Fibroblast of the aortic adventitia (primary cell): ENCODE measurements around the gene KLF7. TPM values are rescaled to one million over a fixed set of nuclear protein-coding genes. Genes with fewer than 3 reads are reported as not detected.

Experiments used
- DNase-seq: peaks from one replicate; pipeline ENCODE4 v3.0.0-alpha.2; 2010; ENCODE audit warnings: low read depth
- H3K4me3 ChIP-seq: 2 replicates; pipeline ENCODE4 v1.5.1; 2011; ENCODE audit warnings: low read depth, mild to moderate bottlenecking, control low read depth, low read length, moderate library complexity
- total RNA-seq: library from RNA; depleted of rRNA; stranded (reverse); fragments of >200 nt; gene quantifications from 2 replicates; pipeline ENCODE4 v1.2.3, GENCODE V29; 2012; ENCODE audit warnings: low replicate concordance
- TF ChIP-seq, protein P1 (sequence below): IDR thresholded peaks from 2 replicates; pipeline ENCODE4 v1.5.1; 2011; ENCODE audit warnings: mild to moderate bottlenecking, low read length, control low read depth, inconsistent platforms; ENCODE audit not compliant: insufficient read depth

KLF7 gene
- total RNA-seq, 1 donor, result 38.5 TPM

GRCh38 chr2:207122651-207123334 lies 43.0 kb downstream of the KLF7 start:
- no peak for DNase-seq
- TF ChIP-seq, protein P1, sequence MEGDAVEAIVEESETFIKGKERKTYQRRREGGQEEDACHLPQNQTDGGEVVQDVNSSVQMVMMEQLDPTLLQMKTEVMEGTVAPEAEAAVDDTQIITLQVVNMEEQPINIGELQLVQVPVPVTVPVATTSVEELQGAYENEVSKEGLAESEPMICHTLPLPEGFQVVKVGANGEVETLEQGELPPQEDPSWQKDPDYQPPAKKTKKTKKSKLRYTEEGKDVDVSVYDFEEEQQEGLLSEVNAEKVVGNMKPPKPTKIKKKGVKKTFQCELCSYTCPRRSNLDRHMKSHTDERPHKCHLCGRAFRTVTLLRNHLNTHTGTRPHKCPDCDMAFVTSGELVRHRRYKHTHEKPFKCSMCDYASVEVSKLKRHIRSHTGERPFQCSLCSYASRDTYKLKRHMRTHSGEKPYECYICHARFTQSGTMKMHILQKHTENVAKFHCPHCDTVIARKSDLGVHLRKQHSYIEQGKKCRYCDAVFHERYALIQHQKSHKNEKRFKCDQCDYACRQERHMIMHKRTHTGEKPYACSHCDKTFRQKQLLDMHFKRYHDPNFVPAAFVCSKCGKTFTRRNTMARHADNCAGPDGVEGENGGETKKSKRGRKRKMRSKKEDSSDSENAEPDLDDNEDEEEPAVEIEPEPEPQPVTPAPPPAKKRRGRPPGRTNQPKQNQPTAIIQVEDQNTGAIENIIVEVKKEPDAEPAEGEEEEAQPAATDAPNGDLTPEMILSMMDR, result no peak
- H3K4me3 ChIP-seq, result no peak overlapping the region

- DNase-seq, result peak; percentile 81
- TF ChIP-seq, protein P1, result no peak
- H3K4me3 ChIP-seq, result no peak overlapping the region
These were observed 44.0 kb downstream of the KLF7 start for GRCh38 chr2:207121784-207122183.

GRCh38 chr2:207119048-207119447 lies 46.7 kb downstream of the KLF7 start:
- H3K4me3 ChIP-seq, result no peak overlapping the region
- TF ChIP-seq, protein P1, result no peak
- no peak for DNase-seq

DNA sequence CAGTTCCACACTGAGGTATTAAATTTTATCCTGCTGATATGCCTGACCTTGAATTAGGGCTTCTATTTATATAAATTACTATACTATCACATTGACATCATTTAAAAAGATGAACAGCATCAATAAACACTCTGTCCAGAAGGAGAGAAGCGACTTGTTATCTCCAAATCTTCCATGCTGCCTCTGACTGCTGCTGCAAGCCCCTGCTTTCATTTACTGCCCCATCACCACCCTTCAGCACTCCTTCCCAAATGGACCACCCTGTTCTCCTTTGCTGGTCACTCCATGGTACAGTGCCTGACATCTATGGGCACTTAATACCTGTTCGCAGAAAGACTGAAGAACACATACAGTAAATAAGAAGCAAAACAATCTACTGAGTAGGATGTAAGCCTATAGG lies 48.1 kb downstream of the KLF7 start:
- DNase-seq, result no peak
- no peak overlapping the region for H3K4me3 ChIP-seq
- TF ChIP-seq, protein P1, result no peak

- TF ChIP-seq, protein P1, result peak; percentile 32
- DNase-seq, result peak; percentile 46
- H3K4me3 ChIP-seq, result no peak overlapping the region
These were observed 49.9 kb downstream of the KLF7 start for GRCh38 chr2:207115715-207116364.

- H3K4me3 ChIP-seq, result no peak overlapping the region
- DNase-seq, result no peak
- TF ChIP-seq, protein P1, result no peak
These were observed 52.3 kb downstream of the KLF7 start for GRCh38 chr2:207113414-207113813.

- TF ChIP-seq, protein P1, result no peak
- no peak overlapping the region for H3K4me3 ChIP-seq
- DNase-seq, result no peak
These were observed 53.0 kb downstream of the KLF7 start for GRCh38 chr2:207112785-207113184.
